Stimulated activated CD4-positive, alpha-beta T cell treated with anti-CD3 and anti-CD28 coated beads, Interleukin-12 subunit alpha, Interleukin-12 subunit beta, amount 100 ng/mL, for 24 hours (primary cell): Measurements from ENCODE around the gene WFIKKN1.
A peak's percentile ranks its signal among the peaks of the same experiment; 100 is the strongest.

Experiments
- DNase-seq, 2 experiments: peaks; one replicate each; pipeline ENCODE4 v3.0.0-alpha.2; 2020; ENCODE audit warnings: low read depth in 2 of 2

WFIKKN1 gene

GRCh38 chr16:630815-631405 is at the start of gene WFIKKN1:
Gene WFIKKN1, plus strand, starts transcription at chr16:630985. Its CDS starts 269 bp downstream, at chr16:631254.
- DNase-seq: no peak

GRCh38 chr16:582218-582613 is 48.6 kb upstream of the WFIKKN1 start:
- DNase-seq: no peak

GRCh38 chr16:582614-583331 is 48.0 kb upstream of the WFIKKN1 start:
- DNase-seq: no peak

GRCh38 chr16:583470-583814 is 47.3 kb upstream of the WFIKKN1 start:
- DNase-seq: no peak

GRCh38 chr16:583815-584591 is 46.8 kb upstream of the WFIKKN1 start:
- DNase-seq: no peak

GRCh38 chr16:585351-585750 is 45.4 kb upstream of the WFIKKN1 start:
- DNase-seq: no peak

- DNase-seq: no peak
These were observed 44.6 kb upstream of the WFIKKN1 start for GRCh38 chr16:586047-586644.

GRCh38 chr16:586645-587590 is 43.9 kb upstream of the WFIKKN1 start:
- DNase-seq: no peak

- peak in 1 of 2 experiments; percentile 46 for DNase-seq
These were observed 42.2 kb upstream of the WFIKKN1 start for GRCh38 chr16:588639-588888.

GRCh38 chr16:588889-589657 is 41.7 kb upstream of the WFIKKN1 start:
- peak; percentile 95 to 98 for DNase-seq

GRCh38 chr16:589658-590187 is 41.1 kb upstream of the WFIKKN1 start, which contains the start of gene RAB40C:
Gene RAB40C, plus strand, starts transcription at chr16:590066. Its CDS starts 226 bp downstream, at chr16:590292.
- DNase-seq: peak; percentile 98 to 99

GRCh38 chr16:590188-590814 is 40.5 kb upstream of the WFIKKN1 start:
- DNase-seq: no peak

GRCh38 chr16:590815-591200 is 40.0 kb upstream of the WFIKKN1 start:
- no peak for DNase-seq

GRCh38 chr16:591231-591630 is 39.6 kb upstream of the WFIKKN1 start:
- DNase-seq: no peak

- no peak for DNase-seq
These were observed 38.8 kb upstream of the WFIKKN1 start for GRCh38 chr16:591892-592517.

GRCh38 chr16:592518-593306 is 38.1 kb upstream of the WFIKKN1 start:
- no peak for DNase-seq

GRCh38 chr16:593406-593805 is 37.4 kb upstream of the WFIKKN1 start:
- no peak for DNase-seq

GRCh38 chr16:593807-594206 is 37.0 kb upstream of the WFIKKN1 start:
- DNase-seq: no peak

- DNase-seq: no peak
These were observed 35.7 kb upstream of the WFIKKN1 start for GRCh38 chr16:595094-595528.
